DOHH2 (cell line): ENCODE measurements around the gene XKR3.
"Not testable (repeated sequence)": the region's sequence is repeated elsewhere in the genome, so short reads cannot be mapped to it uniquely, and the experiment has no call there.

ENCODE experiments used
- H3F3A ChIP-seq: fragments of 200-600 bp; sonication (generic), shearing (Covaris generic); 2 replicates; pipeline ENCODE4 v1.6.0; 2016; ENCODE audit warnings: antibody characterized with exemption, mild to moderate bottlenecking; ENCODE audit not compliant: control insufficient read depth, insufficient read depth
- H3K27ac ChIP-seq: fragments of 200-600 bp; sonication (generic); 2 replicates; pipeline ENCODE4 v1.5.1; 2014; ENCODE audit warnings: low read depth, mild to moderate bottlenecking, low read length, moderate library complexity
- H3K27me3 ChIP-seq: fragments of 200-600 bp; sonication (generic); 2 replicates; pipeline ENCODE4 v1.6.1; 2014; ENCODE audit warnings: mild to moderate bottlenecking, low read length, mixed read lengths; ENCODE audit not compliant: control insufficient read depth
- H3K36me3 ChIP-seq: fragments of 200-600 bp; sonication (generic); 2 replicates; pipeline ENCODE4 v1.6.1; 2014; ENCODE audit warnings: mild to moderate bottlenecking, low read length, moderate library complexity, mixed read lengths; ENCODE audit not compliant: control insufficient read depth
- H3K4me1 ChIP-seq: fragments of 200-600 bp; sonication (generic); 2 replicates; pipeline ENCODE4 v1.6.1; 2014; ENCODE audit warnings: mild to moderate bottlenecking, low read length, mixed read lengths; ENCODE audit not compliant: control insufficient read depth
- H3K4me2 ChIP-seq: fragments of 200-600 bp; sonication (generic); 2 replicates; pipeline ENCODE4 v1.6.0; 2014; ENCODE audit warnings: mild to moderate bottlenecking, low read length, moderate library complexity
- H3K4me3 ChIP-seq: fragments of 200-600 bp; sonication (generic); 2 replicates; pipeline ENCODE4 v1.5.1; 2014; ENCODE audit warnings: mild to moderate bottlenecking, low read length, mixed read lengths
- H3K79me2 ChIP-seq: fragments of 200-600 bp; sonication (generic); 2 replicates; pipeline ENCODE4 v1.6.1; 2014; ENCODE audit warnings: mild to moderate bottlenecking, low read length, mixed read lengths; ENCODE audit not compliant: control insufficient read depth
- H3K9me2 ChIP-seq: fragments of 200-600 bp; sonication (generic); replicated peaks from 2 replicates; pipeline ENCODE4 v1.6.1; 2014; ENCODE audit warnings: mild to moderate bottlenecking, low read length, mixed read lengths; ENCODE audit not compliant: control insufficient read depth
- H3K9me3 ChIP-seq: fragments of 200-600 bp; sonication (generic); 2 replicates; pipeline ENCODE4 v1.6.1; 2014; ENCODE audit warnings: antibody characterized with exemption, low read length, mixed read lengths; ENCODE audit not compliant: control insufficient read depth, insufficient read depth
- H4K20me1 ChIP-seq: fragments of 200-600 bp; sonication (generic); 2 replicates; pipeline ENCODE4 v1.6.0; 2014; ENCODE audit warnings: low read depth, mild to moderate bottlenecking, antibody characterized with exemption, low read length, moderate library complexity; ENCODE audit not compliant: control insufficient read depth, insufficient read depth
- EZH2phosphoT487 ChIP-seq: fragments of 200-600 bp; sonication (generic); IDR thresholded peaks from 2 replicates; pipeline ENCODE4 v1.6.1; 2017; ENCODE audit warnings: borderline replicate concordance, mild to moderate bottlenecking, antibody characterized with exemption, low read length, moderate library complexity, mixed read lengths
- TF ChIP-seq, protein P1 (sequence below): fragments of 200-600 bp; sonication (generic); IDR thresholded peaks from one replicate; pipeline ENCODE4 v1.5.1; 2014; ENCODE audit warnings: antibody characterized with exemption, mild to moderate bottlenecking, low read depth, low read length; ENCODE audit not compliant: poor library complexity, severe bottlenecking

The XKR3 gene

GRCh38 chr22:16776080-16776479 is 49.1 kb downstream of the XKR3 start:
- Histone ChIP-seq H3K4me1 (no peaks in the 10 kb centered on the region), H3K79me2 (no peaks in the 10 kb centered on the region), H3K36me3 (no peaks in the 10 kb centered on the region), H3K9me2 (no peaks in the 10 kb centered on the region), H4K20me1 (no peaks in the 10 kb centered on the region), H3K4me2 (no peak overlapping the region), H3K9me3 (no peaks in the 10 kb centered on the region), H3K27ac (no peak overlapping the region), H3K27me3 (no peaks in the 10 kb centered on the region), H3F3A (no peaks in the 10 kb centered on the region), H3K4me3 (no peak overlapping the region)
- no peak for TF ChIP-seq EZH2phosphoT487
- TF ChIP-seq, protein P1, sequence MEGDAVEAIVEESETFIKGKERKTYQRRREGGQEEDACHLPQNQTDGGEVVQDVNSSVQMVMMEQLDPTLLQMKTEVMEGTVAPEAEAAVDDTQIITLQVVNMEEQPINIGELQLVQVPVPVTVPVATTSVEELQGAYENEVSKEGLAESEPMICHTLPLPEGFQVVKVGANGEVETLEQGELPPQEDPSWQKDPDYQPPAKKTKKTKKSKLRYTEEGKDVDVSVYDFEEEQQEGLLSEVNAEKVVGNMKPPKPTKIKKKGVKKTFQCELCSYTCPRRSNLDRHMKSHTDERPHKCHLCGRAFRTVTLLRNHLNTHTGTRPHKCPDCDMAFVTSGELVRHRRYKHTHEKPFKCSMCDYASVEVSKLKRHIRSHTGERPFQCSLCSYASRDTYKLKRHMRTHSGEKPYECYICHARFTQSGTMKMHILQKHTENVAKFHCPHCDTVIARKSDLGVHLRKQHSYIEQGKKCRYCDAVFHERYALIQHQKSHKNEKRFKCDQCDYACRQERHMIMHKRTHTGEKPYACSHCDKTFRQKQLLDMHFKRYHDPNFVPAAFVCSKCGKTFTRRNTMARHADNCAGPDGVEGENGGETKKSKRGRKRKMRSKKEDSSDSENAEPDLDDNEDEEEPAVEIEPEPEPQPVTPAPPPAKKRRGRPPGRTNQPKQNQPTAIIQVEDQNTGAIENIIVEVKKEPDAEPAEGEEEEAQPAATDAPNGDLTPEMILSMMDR: no peak

- no peaks in the 10 kb centered on the region for H3K4me1 ChIP-seq
- no peaks in the 10 kb centered on the region for H3K9me2 ChIP-seq
- H3K27me3 ChIP-seq: no peaks in the 10 kb centered on the region
- no peaks in the 10 kb centered on the region for H3K36me3 ChIP-seq
- no peaks in the 10 kb centered on the region for H3K9me3 ChIP-seq
- H4K20me1 ChIP-seq: no peaks in the 10 kb centered on the region
- no peak overlapping the region for H3K4me3 ChIP-seq
- H3K4me2 ChIP-seq: no peak overlapping the region
- TF ChIP-seq, protein P1: no peak
- no peak for TF ChIP-seq EZH2phosphoT487
- H3F3A ChIP-seq: no peaks in the 10 kb centered on the region
- no peaks in the 10 kb centered on the region for H3K79me2 ChIP-seq
- no peak overlapping the region for H3K27ac ChIP-seq
These were observed 50.2 kb downstream of the XKR3 start for GRCh38 chr22:16774911-16775500.

GRCh38 chr22:16771569-16771968 is 53.6 kb downstream of the XKR3 start:
- H3K79me2 ChIP-seq, H3K27ac ChIP-seq, H3K36me3 ChIP-seq, H3K27me3 ChIP-seq, H4K20me1 ChIP-seq, H3K9me2 ChIP-seq, H3K9me3 ChIP-seq, H3K4me3 ChIP-seq, H3K4me2 ChIP-seq, H3F3A ChIP-seq, H3K4me1 ChIP-seq: not testable (repeated sequence)

DNA sequence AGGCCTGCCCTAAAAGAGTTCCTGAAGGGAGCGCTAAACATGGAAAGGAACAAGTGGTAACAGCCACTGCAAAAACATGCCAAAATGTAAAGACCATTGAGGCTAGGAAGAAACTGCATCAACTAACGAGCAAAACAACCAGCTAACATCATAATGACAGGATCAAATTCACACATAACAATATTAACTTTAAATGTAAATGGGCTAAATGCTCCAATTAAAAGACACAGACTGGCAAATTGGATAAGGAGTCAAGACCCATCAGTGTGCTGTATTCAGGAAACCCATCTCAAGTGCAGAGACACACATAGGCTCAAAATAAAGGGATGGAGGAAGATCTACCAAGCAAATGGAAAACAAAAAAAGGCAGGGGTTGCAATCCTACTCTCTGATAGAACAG is 57.3 kb downstream of the XKR3 start:
- not testable (repeated sequence) for H3K36me3 ChIP-seq, H3K9me2 ChIP-seq, H3K4me1 ChIP-seq, H3K4me2 ChIP-seq, H3F3A ChIP-seq, H3K27me3 ChIP-seq, H3K9me3 ChIP-seq, H3K27ac ChIP-seq, H4K20me1 ChIP-seq, H3K4me3 ChIP-seq, H3K79me2 ChIP-seq

- not testable (repeated sequence) for H3K27me3 ChIP-seq, H3K9me3 ChIP-seq, H3K4me2 ChIP-seq, H3K9me2 ChIP-seq, H3K4me1 ChIP-seq, H3K4me3 ChIP-seq, H4K20me1 ChIP-seq, H3K79me2 ChIP-seq, H3F3A ChIP-seq, H3K27ac ChIP-seq, H3K36me3 ChIP-seq
These were observed 63.0 kb downstream of the XKR3 start for GRCh38 chr22:16762224-16762623.

- H3F3A ChIP-seq, H3K79me2 ChIP-seq, H3K9me3 ChIP-seq, H3K36me3 ChIP-seq, H3K9me2 ChIP-seq, H3K27ac ChIP-seq, H3K27me3 ChIP-seq, H3K4me3 ChIP-seq, H3K4me1 ChIP-seq, H4K20me1 ChIP-seq, H3K4me2 ChIP-seq: not testable (repeated sequence)
These were observed 64.8 kb downstream of the XKR3 start for GRCh38 chr22:16760416-16760815.

DNA sequence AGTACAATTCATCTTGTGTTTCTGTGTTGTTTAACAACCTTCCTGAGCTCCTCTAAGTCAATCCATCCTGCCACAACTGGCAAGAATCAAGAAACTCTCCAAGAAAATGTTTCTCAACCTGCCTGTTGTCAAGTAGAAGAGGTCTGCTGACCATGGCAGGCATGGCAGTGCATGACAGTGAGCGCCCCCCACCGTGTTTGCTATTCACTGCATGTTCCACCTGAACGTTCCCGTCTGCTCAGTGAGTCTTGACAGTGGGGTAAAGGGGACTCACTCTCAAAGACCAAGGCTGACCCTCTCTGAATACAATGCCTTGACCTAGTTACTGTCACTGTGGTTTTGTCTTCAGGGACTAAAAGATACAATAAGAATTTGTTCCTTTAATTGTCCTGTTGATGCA is 75.9 kb downstream of the XKR3 start:
- H3K9me3 ChIP-seq, H3K27ac ChIP-seq, H3K9me2 ChIP-seq, H3K4me3 ChIP-seq, H3K27me3 ChIP-seq, H3K79me2 ChIP-seq, H4K20me1 ChIP-seq, H3F3A ChIP-seq, H3K4me2 ChIP-seq, H3K4me1 ChIP-seq, H3K36me3 ChIP-seq: not testable (repeated sequence)
